Suprapubic skin (tissue), 4 donors: ENCODE data around the gene SYNGR3. TPM values are rescaled to one million over a fixed set of nuclear protein-coding genes. Genes with fewer than 3 reads are reported as not detected.

Experiments used
- DNase-seq, 2 donors: peaks; one replicate each; pipeline ENCODE4 v3.0.0-alpha.2; 2019; ENCODE audit warnings: low spot score in 2 of 2
- H3K27ac ChIP-seq: fragments of 200-600 bp; sonication (generic); one replicate; pipeline ENCODE4 v1.5.1; 2019
- H3K27me3 ChIP-seq: fragments of 200-600 bp; sonication (generic); one replicate; pipeline ENCODE4 v1.5.1; 2019
- H3K36me3 ChIP-seq: fragments of 200-600 bp; sonication (generic); one replicate; pipeline ENCODE4 v1.5.1; 2019
- H3K4me1 ChIP-seq: fragments of 200-600 bp; sonication (generic); one replicate; pipeline ENCODE4 v1.5.1; 2019
- H3K4me3 ChIP-seq: fragments of 200-600 bp; sonication (generic); one replicate; pipeline ENCODE4 v1.5.1; 2019; ENCODE audit warnings: mild to moderate bottlenecking
- H3K9me3 ChIP-seq: fragments of 200-600 bp; sonication (generic); one replicate; pipeline ENCODE4 v1.5.1; 2019
- CTCF ChIP-seq, 2 donors: fragments of 200-600 bp in 1 of 2; fragments of 450-650 bp in 1 of 2; sonication (generic) in 1 of 2; IDR thresholded peaks; one replicate each; pipeline ENCODE4 v1.5.1; 2016 to 2019; ENCODE audit warnings: antibody characterized with exemption in 2 of 2, mild to moderate bottlenecking in 1 of 2, moderate library complexity in 1 of 2
- EP300 ChIP-seq: sonication (generic); formaldehyde crosslinking; IDR thresholded peaks from one replicate; pipeline ENCODE4 v1.6.1; 2017; ENCODE audit warnings: antibody characterized with exemption
- POLR2A ChIP-seq, 2 donors: fragments of 450-650 bp; IDR thresholded peaks; one replicate each; pipeline ENCODE4 v1.6.1; 2017; ENCODE audit warnings: antibody characterized with exemption in 2 of 2, mild to moderate bottlenecking in 2 of 2, moderate library complexity in 2 of 2
- POLR2AphosphoS5 ChIP-seq, 3 donors: sonication (generic); formaldehyde crosslinking; IDR thresholded peaks; one replicate each; pipeline ENCODE4 v1.6.1; 2017; ENCODE audit warnings: antibody characterized with exemption in 3 of 3
- WGBS: methylation state at CpG from one replicate; pipeline ENCODE4 v1.1.5; 2018; 5-methylcytosine and 5-hydroxymethylcytosine counted together
- total RNA-seq, 4 donors: library from RNA; depleted of rRNA; stranded (reverse); fragments of >200 nt; gene quantifications; one replicate each; pipeline ENCODE4 v1.1.0, GENCODE V29; 2016

SYNGR3 gene
- total RNA-seq, 4 donors from 2014 or later = 0.42 to 1.7 (median 0.60) TPM; not detected in 1

GRCh38 chr16:2040041-2040786 lies 50.4 kb downstream of the SYNGR3 start:
- H3K27ac ChIP-seq = peak overlapping the region; percentile 64
- no peak for TF ChIP-seq POLR2AphosphoS5 (IDR thresholded peaks at IDR 0.05)
- no peak for TF ChIP-seq EP300
- no peak for TF ChIP-seq POLR2A (IDR thresholded peaks at IDR 0.05)
- no peak for TF ChIP-seq CTCF (IDR thresholded peaks at IDR 0.05)
- peaks cover 81% of the 10 kb centered on the region for H3K4me1 ChIP-seq
- WGBS = 89% methylated on average over 9 of the region's 24 CpGs
- peaks cover 9% of the 10 kb centered on the region for H3K36me3 ChIP-seq
- no peaks in the 10 kb centered on the region for H3K9me3 ChIP-seq
- peak in 1 of 2 donors; percentile 70 for DNase-seq
- H3K27me3 ChIP-seq = no peaks in the 10 kb centered on the region
- H3K4me3 ChIP-seq = no peak overlapping the region

- Histone ChIP-seq H3K36me3 (peaks cover 9% of the 10 kb centered on the region), H3K4me1 (peaks cover 75% of the 10 kb centered on the region), H3K27me3 (no peaks in the 10 kb centered on the region), H3K9me3 (no peaks in the 10 kb centered on the region), H3K27ac (no peak overlapping the region), H3K4me3 (no peak overlapping the region)
- peak in 1 of 2 donors; percentile 60 for DNase-seq
- 94% methylated on average over 7 of the region's 20 CpGs for WGBS
- no peak for TF ChIP-seq POLR2AphosphoS5 (IDR thresholded peaks at IDR 0.05)
- no peak for TF ChIP-seq EP300
- TF ChIP-seq CTCF (IDR thresholded peaks at IDR 0.05) = no peak
- TF ChIP-seq POLR2A (IDR thresholded peaks at IDR 0.05) = no peak
These were observed 51.2 kb downstream of the SYNGR3 start for GRCh38 chr16:2040787-2041522.

- DNase-seq = no peak
- Histone ChIP-seq H3K9me3 (no peaks in the 10 kb centered on the region), H3K27me3 (no peaks in the 10 kb centered on the region), H3K27ac (no peak overlapping the region), H3K36me3 (peaks cover 4% of the 10 kb centered on the region), H3K4me1 (peaks cover 76% of the 10 kb centered on the region), H3K4me3 (no peak overlapping the region)
- no peak for TF ChIP-seq POLR2A (IDR thresholded peaks at IDR 0.05)
- no peak for TF ChIP-seq POLR2AphosphoS5 (IDR thresholded peaks at IDR 0.05)
- TF ChIP-seq EP300 = no peak
- TF ChIP-seq CTCF (IDR thresholded peaks at IDR 0.05) = no peak
- 64% methylated on average over 9 of the region's 22 CpGs for WGBS
These were observed 52.6 kb downstream of the SYNGR3 start for GRCh38 chr16:2042171-2042985.

- TF ChIP-seq CTCF (IDR thresholded peaks at IDR 0.05) (no peak), POLR2AphosphoS5 (IDR thresholded peaks at IDR 0.05) (no peak), EP300 (no peak), POLR2A (IDR thresholded peaks at IDR 0.05) (no peak)
- DNase-seq = peak in 1 of 2 donors; percentile 65
- Histone ChIP-seq H3K9me3 (no peaks in the 10 kb centered on the region), H3K27ac (no peak overlapping the region), H3K36me3 (no peaks in the 10 kb centered on the region), H3K27me3 (no peaks in the 10 kb centered on the region), H3K4me3 (no peak overlapping the region), H3K4me1 (peaks cover 70% of the 10 kb centered on the region)
- WGBS = 78% methylated on average over 6 of the region's 11 CpGs
These were observed 53.4 kb downstream of the SYNGR3 start for GRCh38 chr16:2042986-2043666.

Other genes with a start within 250 kb of the SYNGR3 start
- 100 to 1,000 TPM in 3 of 4 donors, 10 to 100 TPM in 1; 76.9 to 115 (median 103) TPM for gene NME3, start 218.4 kb upstream of the SYNGR3 start, total RNA-seq
- 10 to 100 TPM in 2 of 4 donors, 1 to 10 TPM in 2; 9.8 to 26.3 (median 15.1) TPM for gene EME2, start 217.2 kb upstream of the SYNGR3 start, total RNA-seq
- gene MRPS34, start 216.8 kb upstream of the SYNGR3 start, total RNA-seq = 10 to 100 TPM; 46.8 to 74.3 (median 64.9) TPM
- gene SPSB3, start 207.4 kb upstream of the SYNGR3 start, total RNA-seq = 100 to 1,000 TPM; 124 to 205 (median 156) TPM
- gene NUBP2, start 207.0 kb upstream of the SYNGR3 start, total RNA-seq = 100 to 1,000 TPM in 1 of 4 donors, 10 to 100 TPM in 3; 55.4 to 115 (median 90.8) TPM
- gene IGFALS, start 196.3 kb upstream of the SYNGR3 start, total RNA-seq = 1 to 10 TPM in 2 of 4 donors, under 1 TPM in 2; 0.42 to 2.4 (median 1.1) TPM
- 10 to 100 TPM; 49.8 to 66.6 (median 51.9) TPM for gene HAGH, start 163.1 kb upstream of the SYNGR3 start, total RNA-seq
- gene FAHD1, start 162.8 kb upstream of the SYNGR3 start, total RNA-seq = 10 to 100 TPM; 47.4 to 84.7 (median 49.1) TPM
- gene MEIOB, start 117.8 kb upstream of the SYNGR3 start, total RNA-seq = under 1 TPM in 2 of 4 donors, not detected in 2; 0.29 to 0.68 TPM
- gene HS3ST6, start 71.6 kb upstream of the SYNGR3 start, total RNA-seq = 10 to 100 TPM; 28.5 to 76.7 (median 58.5) TPM
- gene MSRB1, start 46.8 kb upstream of the SYNGR3 start, total RNA-seq = 10 to 100 TPM; 14.9 to 28.6 (median 23.5) TPM
- gene RPL3L, start 35.3 kb upstream of the SYNGR3 start, total RNA-seq = under 1 TPM in 3 of 4 donors, not detected in 1; 0.29 to 0.60 (median 0.42) TPM
- gene NDUFB10, start 30.4 kb upstream of the SYNGR3 start, total RNA-seq = 100 to 1,000 TPM; 157 to 196 (median 174) TPM
- 1,000 to 10,000 TPM; 3,268 to 4,213 (median 3,625) TPM for gene RPS2, start 25.1 kb upstream of the SYNGR3 start, total RNA-seq
- not detected for gene RNF151, start 23.1 kb upstream of the SYNGR3 start, total RNA-seq
- 10 to 100 TPM; 49.2 to 73.5 (median 57.2) TPM for gene TBL3, start 17.9 kb upstream of the SYNGR3 start, total RNA-seq
- gene NOXO1, start 8.5 kb upstream of the SYNGR3 start, total RNA-seq = 1 to 10 TPM in 3 of 4 donors, not detected in 1; 1.1 to 3.1 (median 2.0) TPM
- 10 to 100 TPM in 1 of 4 donors, 1 to 10 TPM in 3; 7.0 to 11.2 (median 9.5) TPM for gene GFER, start 5.8 kb upstream of the SYNGR3 start, total RNA-seq
- gene ZNF598, start 19.9 kb downstream of the SYNGR3 start, total RNA-seq = 100 to 1,000 TPM in 1 of 4 donors, 10 to 100 TPM in 3; 69.4 to 103 (median 84.0) TPM
- gene NPW, start 29.8 kb downstream of the SYNGR3 start, total RNA-seq = 1 to 10 TPM in 2 of 4 donors, under 1 TPM in 1, not detected in 1; 0.65 to 5.6 (median 3.0) TPM
- gene NHERF2, start 36.9 kb downstream of the SYNGR3 start, total RNA-seq = 10 to 100 TPM; 13.8 to 36.5 (median 21.8) TPM
- 10 to 100 TPM; 15.9 to 40.5 (median 20.9) TPM for gene NTHL1, start 57.9 kb downstream of the SYNGR3 start, total RNA-seq
- 100 to 1,000 TPM; 103 to 193 (median 143) TPM for gene TSC2, start 58.0 kb downstream of the SYNGR3 start, total RNA-seq
- gene PKD1, start 145.9 kb downstream of the SYNGR3 start, total RNA-seq = 100 to 1,000 TPM; 209 to 446 (median 293) TPM
- 1 to 10 TPM in 3 of 4 donors, under 1 TPM in 1; 0.64 to 3.0 (median 1.4) TPM for gene RAB26, start 158.7 kb downstream of the SYNGR3 start, total RNA-seq
- 10 to 100 TPM; 53.4 to 74.7 (median 66.5) TPM for gene TRAF7, start 165.8 kb downstream of the SYNGR3 start, total RNA-seq
- gene CASKIN1, start 206.6 kb downstream of the SYNGR3 start, total RNA-seq = 1 to 10 TPM in 1 of 4 donors, under 1 TPM in 3; 0.49 to 1.5 (median 0.78) TPM
- gene MLST8, start 215.5 kb downstream of the SYNGR3 start, total RNA-seq = 10 to 100 TPM; 52.3 to 69.5 (median 55.1) TPM
- gene BRICD5, start 220.9 kb downstream of the SYNGR3 start, total RNA-seq = 1 to 10 TPM; 2.2 to 10.0 (median 3.2) TPM
- gene PGP, start 224.9 kb downstream of the SYNGR3 start, total RNA-seq = 1 to 10 TPM; 6.8 to 9.5 (median 7.6) TPM
- 10 to 100 TPM; 42.1 to 79.3 (median 54.2) TPM for gene E4F1, start 233.6 kb downstream of the SYNGR3 start, total RNA-seq
- gene DNASE1L2, start 246.5 kb downstream of the SYNGR3 start, total RNA-seq = 10 to 100 TPM; 17.0 to 72.6 (median 42.8) TPM